ENCODE data around the gene C1QTNF6. TPM values are rescaled to one million over a fixed set of nuclear protein-coding genes. Genes with fewer than 3 reads are reported as not detected.

Gene C1QTNF6
- total and polyA plus RNA-seq, 2 of the 8 experiments (the other 6 are each of a cell fraction or from before 2014, with no cell fraction given) = 3.1 to 6.5 TPM

GRCh38 chr22:37148031-37148651 is 39.9 kb downstream of the C1QTNF6 start (continued):
- TF ChIP-seq CTCF (IDR thresholded peaks at IDR 0.05; ENCODE audit: control extremely low read depth in 1 of 3, insufficient read depth in 1 of 3, low read depth in 1 of 3, low read length in 3 of 3) (peak in 2 of 3 experiments; percentile 1 to 32; a peak in 2 of 4 replicates), CHD1 (IDR thresholded peaks at IDR 0.05; ENCODE audit: low read depth, low read length) (no peak), HDAC2 (IDR thresholded peaks at IDR 0.05; ENCODE audit: borderline replicate concordance in 1 of 2, low read depth in 2 of 2, low read length in 2 of 2) (no peak), MAFK (IDR thresholded peaks at IDR 0.05; ENCODE audit: low read depth, low read length) (no peak)

Measured in H1 (cell line).